ENCODE data around the gene CEP95.

The CEP95 gene

DNA sequence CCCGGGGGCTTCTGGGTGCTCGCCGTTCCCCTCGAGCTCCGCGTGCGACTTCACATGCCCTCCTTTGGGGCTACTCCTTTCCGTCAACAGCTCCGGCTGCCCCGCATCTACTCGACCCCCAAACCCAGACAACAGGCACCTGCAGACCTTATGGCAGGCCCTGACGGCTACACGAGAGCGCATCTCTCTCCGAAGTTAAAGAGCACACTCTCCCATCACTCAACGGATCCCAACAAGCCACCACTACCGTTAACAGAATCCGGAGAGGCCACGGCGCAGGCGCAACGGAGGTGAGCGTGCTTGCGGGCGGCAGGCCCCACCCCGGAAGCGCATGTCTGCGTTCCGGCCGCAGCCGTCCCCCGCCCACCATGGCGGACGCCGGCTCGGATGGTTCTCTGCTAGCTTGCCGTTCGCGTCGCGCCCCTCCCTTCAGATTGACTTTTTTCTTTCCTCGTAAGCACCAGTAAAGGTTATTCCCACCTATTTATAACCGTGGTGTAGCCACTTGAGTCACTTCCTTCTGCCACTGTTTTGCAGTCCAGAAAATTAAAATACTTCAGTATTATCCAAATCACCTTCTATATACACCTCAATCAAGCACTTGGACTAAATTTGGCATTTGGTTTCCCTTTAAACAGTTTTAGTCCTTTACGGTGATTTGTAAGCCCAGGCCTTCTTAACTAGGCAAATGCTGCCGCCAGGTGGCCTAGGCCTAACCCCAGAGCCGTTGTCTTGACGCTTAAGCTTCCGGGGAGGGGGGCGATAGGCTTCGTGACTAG is 9.8 kb upstream of the CEP95 start, which contains the start of gene POLG2:
Gene POLG2 (minus strand): TSS at position 269 of the 779 bp plus-strand sequence. CDS start 86 bp downstream, at position 183.
- Histone ChIP-seq H3K27ac (ENCODE audit: low read length) (peak within 1 kb of the TSS; percentile 71), H3K27me3 (ENCODE audit: control insufficient read depth in 1 of 2, insufficient read depth in 2 of 2, low read length in 2 of 2) (no peaks in the 10 kb centered on the region), H3K4me3 (ENCODE audit: low read length in 2 of 2) (peak within 1 kb of the TSS; percentile 88), H3K9ac (ENCODE audit: low read length in 2 of 2) (peak within 1 kb of the TSS; percentile 63 to 86), H3K4me1 (ENCODE audit: control insufficient read depth, insufficient read depth, low read length) (peaks cover 21% of the 10 kb centered on the region), H3K9me3 (ENCODE audit: control insufficient read depth in 2 of 2, low read length in 2 of 2) (no peaks in the 10 kb centered on the region), H3K36me3 (ENCODE audit: control insufficient read depth in 2 of 2, insufficient read depth in 2 of 2, low read length in 2 of 2) (peaks cover 32 to 35% of the 10 kb centered on the region in 2 donors)

DNA sequence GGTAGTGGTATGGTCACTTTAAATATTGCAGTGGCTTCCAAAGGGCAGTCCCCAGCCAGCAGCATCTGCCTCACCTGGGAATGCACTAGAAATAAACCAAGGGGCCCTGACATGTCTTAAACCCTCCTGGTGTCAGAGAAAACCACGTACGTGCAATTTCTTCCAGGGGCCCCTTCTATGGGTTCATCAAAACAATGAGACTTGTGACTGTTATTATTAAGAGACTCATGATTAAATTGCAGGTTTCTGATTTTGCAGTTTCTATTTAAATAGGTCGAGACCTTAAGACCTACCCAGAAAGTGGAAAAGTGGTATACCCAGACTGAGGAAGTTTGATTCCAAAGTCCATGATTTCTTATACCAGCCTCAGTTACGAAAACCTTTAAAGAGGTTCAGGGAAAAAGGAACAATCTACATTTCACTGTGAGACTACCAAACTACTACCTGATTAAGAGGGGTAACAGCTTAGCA is 9.2 kb upstream of the CEP95 start:
- H3K36me3 ChIP-seq (ENCODE audit: control insufficient read depth in 2 of 2, insufficient read depth in 2 of 2, low read length in 2 of 2), result peaks cover 38 to 41% of the 10 kb centered on the region in 2 donors
- peak overlapping the region; percentile 46 to 86 for H3K9ac ChIP-seq (ENCODE audit: low read length in 2 of 2)
- H3K27ac ChIP-seq (ENCODE audit: low read length), result peak overlapping the region; percentile 71
- no peaks in the 10 kb centered on the region for H3K9me3 ChIP-seq (ENCODE audit: control insufficient read depth in 2 of 2, low read length in 2 of 2)
- H3K4me1 ChIP-seq (ENCODE audit: control insufficient read depth, insufficient read depth, low read length), result peaks cover 24% of the 10 kb centered on the region
- no peaks in the 10 kb centered on the region for H3K27me3 ChIP-seq (ENCODE audit: control insufficient read depth in 1 of 2, insufficient read depth in 2 of 2, low read length in 2 of 2)
- peak overlapping the region; percentile 88 for H3K4me3 ChIP-seq (ENCODE audit: low read length in 2 of 2)

DNA sequence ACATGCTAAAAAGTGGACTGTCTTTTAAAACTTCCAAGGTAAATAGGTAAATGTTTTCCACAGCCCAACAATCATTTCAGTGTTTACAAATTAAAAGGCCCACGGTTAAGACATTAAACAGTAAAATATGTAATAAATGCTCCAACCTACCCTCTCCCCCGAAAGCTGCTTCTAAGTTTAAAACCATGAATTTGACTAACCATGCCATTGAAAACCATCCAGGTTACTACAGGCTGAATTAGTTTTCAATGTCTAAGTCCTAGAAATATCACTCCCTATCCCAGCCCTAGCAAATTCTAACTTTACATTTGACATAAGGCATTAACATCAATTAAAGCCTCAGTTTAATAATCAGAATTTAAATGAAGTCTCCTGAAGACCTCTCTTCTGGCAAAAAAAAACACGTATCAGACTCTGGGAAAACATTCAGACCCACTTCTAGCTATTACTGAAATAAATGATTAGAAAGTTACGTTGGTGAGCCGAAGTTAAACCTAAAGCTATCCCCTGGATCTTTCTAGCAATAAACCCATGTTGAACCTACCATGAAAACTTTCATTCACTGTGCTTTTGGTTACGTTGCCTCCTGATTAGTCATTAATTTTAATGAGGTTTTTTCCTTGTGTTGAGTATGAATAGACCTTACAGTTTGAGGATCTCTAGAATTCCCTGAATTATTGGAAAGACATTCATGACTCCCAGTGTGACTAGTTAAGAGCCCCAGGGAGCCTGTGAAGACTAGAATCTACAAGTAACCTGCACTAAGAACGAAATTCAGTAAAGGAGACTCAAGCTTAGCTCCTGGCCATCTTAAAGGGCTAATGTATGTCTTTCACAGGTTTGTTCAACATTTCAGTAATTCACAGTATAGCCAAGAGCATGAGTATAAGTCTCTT is 8.2 kb upstream of the CEP95 start:
- peaks cover 30% of the 10 kb centered on the region for H3K4me1 ChIP-seq (ENCODE audit: control insufficient read depth, insufficient read depth, low read length)
- H3K4me3 ChIP-seq (ENCODE audit: low read length in 2 of 2), result no peak overlapping the region
- H3K27me3 ChIP-seq (ENCODE audit: control insufficient read depth in 1 of 2, insufficient read depth in 2 of 2, low read length in 2 of 2), result no peaks in the 10 kb centered on the region
- no peak overlapping the region for H3K9ac ChIP-seq (ENCODE audit: low read length in 2 of 2)
- peaks cover 45 to 51% of the 10 kb centered on the region in 2 donors for H3K36me3 ChIP-seq (ENCODE audit: control insufficient read depth in 2 of 2, insufficient read depth in 2 of 2, low read length in 2 of 2)
- H3K9me3 ChIP-seq (ENCODE audit: control insufficient read depth in 2 of 2, low read length in 2 of 2), result no peaks in the 10 kb centered on the region
- H3K27ac ChIP-seq (ENCODE audit: low read length), result no peak overlapping the region

DNA sequence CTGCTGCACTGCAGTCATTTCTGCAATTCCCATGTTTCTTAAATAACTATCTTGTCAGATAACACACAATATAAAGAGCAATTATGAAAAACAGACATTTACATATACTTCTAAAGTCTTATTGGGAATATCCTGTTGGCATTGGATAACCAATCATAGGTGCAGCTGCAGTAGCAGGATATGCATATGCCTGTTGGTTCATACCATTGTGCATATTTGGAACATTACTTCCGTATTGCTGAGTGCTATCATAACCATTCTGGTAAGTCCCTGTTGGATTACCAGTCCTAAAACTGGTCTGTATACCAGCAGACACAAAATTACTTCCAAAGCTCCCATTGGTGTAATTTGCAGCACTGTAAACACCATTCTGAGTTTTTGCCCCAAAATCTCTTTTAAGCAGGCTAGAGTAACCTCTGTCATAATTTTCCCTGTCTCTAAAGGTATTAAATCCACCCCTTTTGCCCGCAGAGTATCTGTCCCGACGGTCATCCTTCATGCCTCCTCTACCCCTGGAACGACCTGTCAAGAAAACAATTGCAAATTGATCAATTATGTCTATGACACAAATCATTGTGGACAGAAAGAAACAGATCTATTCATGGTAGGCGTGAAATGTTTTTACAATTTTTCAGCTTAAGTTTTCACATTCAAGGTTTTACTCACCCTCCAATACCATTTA is 6.8 kb upstream of the CEP95 start:
- Histone ChIP-seq H3K27me3 (ENCODE audit: control insufficient read depth in 1 of 2, insufficient read depth in 2 of 2, low read length in 2 of 2) (no peaks in the 10 kb centered on the region), H3K9me3 (ENCODE audit: control insufficient read depth in 2 of 2, low read length in 2 of 2) (no peaks in the 10 kb centered on the region), H3K36me3 (ENCODE audit: control insufficient read depth in 2 of 2, insufficient read depth in 2 of 2, low read length in 2 of 2) (peaks cover 51 to 64% of the 10 kb centered on the region in 2 donors), H3K4me1 (ENCODE audit: control insufficient read depth, insufficient read depth, low read length) (peaks cover 39% of the 10 kb centered on the region), H3K9ac (ENCODE audit: low read length in 2 of 2) (no peak overlapping the region), H3K4me3 (ENCODE audit: low read length in 2 of 2) (no peak overlapping the region), H3K27ac (ENCODE audit: low read length) (no peak overlapping the region)

DNA sequence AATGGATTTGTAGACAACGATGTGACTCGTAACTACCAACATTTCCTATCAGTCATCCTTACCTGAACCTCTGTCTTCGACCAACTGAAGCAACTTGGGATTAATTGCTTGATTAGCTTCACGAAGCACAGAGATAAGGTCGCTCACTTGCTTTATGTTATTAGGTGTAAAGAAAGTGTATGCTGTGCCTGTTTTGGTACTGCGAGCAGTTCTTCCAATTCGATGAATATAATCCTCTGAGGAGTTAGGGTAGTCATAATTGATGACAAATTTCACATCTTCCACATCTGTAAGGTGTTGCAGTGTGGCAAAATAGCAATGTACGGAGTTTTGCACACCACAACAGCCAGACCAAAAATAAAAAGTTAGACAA is 6.3 kb upstream of the CEP95 start:
- Histone ChIP-seq H3K4me1 (ENCODE audit: control insufficient read depth, insufficient read depth, low read length) (peaks cover 39% of the 10 kb centered on the region), H3K9ac (ENCODE audit: low read length in 2 of 2) (no peak overlapping the region), H3K27ac (ENCODE audit: low read length) (no peak overlapping the region), H3K4me3 (ENCODE audit: low read length in 2 of 2) (no peak overlapping the region), H3K27me3 (ENCODE audit: control insufficient read depth in 1 of 2, insufficient read depth in 2 of 2, low read length in 2 of 2) (no peaks in the 10 kb centered on the region), H3K36me3 (ENCODE audit: control insufficient read depth in 2 of 2, insufficient read depth in 2 of 2, low read length in 2 of 2) (peaks cover 51 to 67% of the 10 kb centered on the region in 2 donors), H3K9me3 (ENCODE audit: control insufficient read depth in 2 of 2, low read length in 2 of 2) (no peaks in the 10 kb centered on the region)

DNA sequence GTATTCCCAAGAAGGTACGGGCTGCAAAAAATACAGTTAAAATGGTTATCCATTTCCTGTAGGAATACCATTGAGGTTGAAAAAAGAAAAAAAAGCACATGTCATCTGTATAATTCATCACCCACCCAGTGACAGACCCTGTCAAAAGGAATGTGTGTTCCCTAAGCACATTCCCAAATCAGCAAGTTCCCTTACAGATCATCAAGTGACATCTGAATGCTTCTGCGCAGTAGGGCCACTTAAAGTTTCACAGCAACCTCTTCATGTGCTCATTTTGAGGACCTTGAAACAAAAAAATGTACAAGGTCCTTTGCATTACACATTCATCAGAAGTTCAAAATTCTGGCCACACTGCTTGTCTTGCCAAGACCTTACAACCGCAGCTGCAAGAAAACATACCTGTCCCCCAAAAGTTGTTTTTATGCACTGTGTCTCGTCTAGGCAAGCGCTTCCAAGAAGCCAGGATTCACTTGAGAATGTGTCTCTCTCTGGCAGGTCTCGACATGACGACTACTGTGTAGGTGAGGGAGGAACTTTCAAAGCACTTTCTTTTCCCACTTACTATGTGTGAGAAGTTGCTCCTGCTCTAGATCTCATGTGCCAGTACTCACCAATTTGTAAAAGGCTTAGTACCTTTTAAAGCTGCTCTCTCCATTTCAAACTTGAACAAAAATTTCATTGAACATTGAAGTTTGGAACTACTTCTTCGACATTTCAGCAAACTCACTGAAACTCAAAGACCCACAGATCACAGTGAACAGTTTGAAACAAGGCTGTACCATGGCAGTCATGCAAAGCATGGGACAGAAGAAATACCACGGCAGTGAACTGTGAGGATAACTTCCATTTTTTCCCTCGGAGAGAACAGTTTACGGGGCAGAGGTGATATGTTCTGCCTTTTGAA is 5.7 kb upstream of the CEP95 start:
- no peak overlapping the region for H3K9ac ChIP-seq (ENCODE audit: low read length in 2 of 2)
- no peak overlapping the region for H3K4me3 ChIP-seq (ENCODE audit: low read length in 2 of 2)
- H3K9me3 ChIP-seq (ENCODE audit: control insufficient read depth in 2 of 2, low read length in 2 of 2), result no peaks in the 10 kb centered on the region
- H3K4me1 ChIP-seq (ENCODE audit: control insufficient read depth, insufficient read depth, low read length), result peaks cover 35% of the 10 kb centered on the region
- H3K27me3 ChIP-seq (ENCODE audit: control insufficient read depth in 1 of 2, insufficient read depth in 2 of 2, low read length in 2 of 2), result no peaks in the 10 kb centered on the region
- no peak overlapping the region for H3K27ac ChIP-seq (ENCODE audit: low read length)
- peaks cover 51 to 67% of the 10 kb centered on the region in 2 donors for H3K36me3 ChIP-seq (ENCODE audit: control insufficient read depth in 2 of 2, insufficient read depth in 2 of 2, low read length in 2 of 2)

DNA sequence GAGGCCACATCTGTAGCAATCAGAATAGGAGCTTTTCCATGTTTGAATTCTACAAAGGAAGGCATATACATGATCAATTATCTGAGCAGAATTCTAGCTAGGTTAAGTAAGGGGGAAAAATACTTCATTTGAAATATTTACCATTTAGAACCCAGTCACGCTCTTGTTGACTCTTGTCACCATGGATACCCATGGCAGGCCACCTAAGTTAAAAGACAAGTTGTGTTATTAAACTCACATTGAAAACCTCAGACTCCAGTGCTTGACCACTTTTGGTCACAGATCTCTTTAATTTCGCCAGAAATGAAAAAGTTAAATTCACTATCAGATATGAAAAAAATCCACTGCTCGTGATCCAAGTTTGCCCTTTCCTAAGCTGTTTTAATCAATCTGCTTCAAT is 4.8 kb upstream of the CEP95 start:
- Histone ChIP-seq H3K27ac (ENCODE audit: low read length) (no peak overlapping the region), H3K36me3 (ENCODE audit: control insufficient read depth in 2 of 2, insufficient read depth in 2 of 2, low read length in 2 of 2) (peaks cover 51 to 67% of the 10 kb centered on the region in 2 donors), H3K4me1 (ENCODE audit: control insufficient read depth, insufficient read depth, low read length) (peaks cover 34% of the 10 kb centered on the region), H3K4me3 (ENCODE audit: low read length in 2 of 2) (no peak overlapping the region), H3K27me3 (ENCODE audit: control insufficient read depth in 1 of 2, insufficient read depth in 2 of 2, low read length in 2 of 2) (no peaks in the 10 kb centered on the region), H3K9me3 (ENCODE audit: control insufficient read depth in 2 of 2, low read length in 2 of 2) (no peaks in the 10 kb centered on the region), H3K9ac (ENCODE audit: low read length in 2 of 2) (no peak overlapping the region)

DNA sequence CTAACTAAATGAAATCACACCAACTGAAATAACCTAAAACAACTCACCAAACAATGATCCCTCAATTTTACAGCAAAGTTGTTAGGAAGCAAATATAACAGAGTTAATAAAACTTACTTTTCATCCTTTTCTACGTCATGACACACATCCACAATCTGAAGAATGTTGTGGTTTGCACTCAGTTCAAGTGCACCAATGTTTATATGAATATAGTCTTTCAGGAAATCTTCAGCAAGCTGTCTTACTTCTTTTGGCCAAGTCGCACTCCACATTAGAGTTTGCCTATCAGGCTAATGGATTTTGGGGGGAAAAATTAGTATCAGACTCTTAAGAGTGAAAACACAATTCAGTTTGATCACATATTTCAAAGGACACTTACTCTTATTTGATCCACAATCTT is 4.0 kb upstream of the CEP95 start:
- Histone ChIP-seq H3K4me3 (ENCODE audit: low read length in 2 of 2) (no peak overlapping the region), H3K9me3 (ENCODE audit: control insufficient read depth in 2 of 2, low read length in 2 of 2) (no peaks in the 10 kb centered on the region), H3K27me3 (ENCODE audit: control insufficient read depth in 1 of 2, insufficient read depth in 2 of 2, low read length in 2 of 2) (no peaks in the 10 kb centered on the region), H3K4me1 (ENCODE audit: control insufficient read depth, insufficient read depth, low read length) (peaks cover 32% of the 10 kb centered on the region), H3K36me3 (ENCODE audit: control insufficient read depth in 2 of 2, insufficient read depth in 2 of 2, low read length in 2 of 2) (peaks cover 50 to 67% of the 10 kb centered on the region in 2 donors), H3K27ac (ENCODE audit: low read length) (no peak overlapping the region), H3K9ac (ENCODE audit: low read length in 2 of 2) (no peak overlapping the region)

DNA sequence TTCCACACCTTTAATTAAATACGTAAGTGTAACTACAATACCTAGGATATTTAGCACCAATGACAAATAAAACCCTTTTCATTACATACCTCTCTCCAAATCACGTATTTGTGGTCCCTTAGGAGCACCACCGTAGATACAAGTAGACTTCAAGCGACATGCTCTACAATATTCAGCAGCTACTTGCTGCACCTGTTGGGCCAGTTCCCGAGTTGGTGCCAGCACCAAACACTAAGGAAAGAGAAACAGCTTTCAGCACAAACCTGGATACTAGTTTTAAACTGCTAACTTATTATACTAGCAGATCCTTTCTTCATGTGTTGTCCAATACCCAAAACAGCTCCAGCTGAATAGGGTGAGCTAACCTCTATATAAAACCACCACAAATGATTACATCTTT is 3.4 kb upstream of the CEP95 start:
- no peaks in the 10 kb centered on the region for H3K9me3 ChIP-seq (ENCODE audit: control insufficient read depth in 2 of 2, low read length in 2 of 2)

More for the DNA sequence above, 3.4 kb upstream of the CEP95 start:
- peaks cover 47 to 66% of the 10 kb centered on the region in 2 donors for H3K36me3 ChIP-seq (ENCODE audit: control insufficient read depth in 2 of 2, insufficient read depth in 2 of 2, low read length in 2 of 2)
- peak overlapping the region; percentile 23 to 100 for H3K4me3 ChIP-seq (ENCODE audit: low read length in 2 of 2)
- peaks cover 34% of the 10 kb centered on the region for H3K4me1 ChIP-seq (ENCODE audit: control insufficient read depth, insufficient read depth, low read length)
- no peak overlapping the region for H3K27ac ChIP-seq (ENCODE audit: low read length)
- H3K9ac ChIP-seq (ENCODE audit: low read length in 2 of 2), result no peak overlapping the region
- no peaks in the 10 kb centered on the region for H3K27me3 ChIP-seq (ENCODE audit: control insufficient read depth in 1 of 2, insufficient read depth in 2 of 2, low read length in 2 of 2)
